Stimulated activated CD8-positive, alpha-beta memory T cell treated with anti-CD3 and anti-CD28 coated beads, Interleukin-15, amount 100 ng/mL, for 4 hours (primary cell): ENCODE measurements around the gene NR1I2.

Source experiments
- DNase-seq, 2 donors: peaks; one replicate each; pipeline ENCODE4 v3.0.0-alpha.2; 2020; ENCODE audit warnings: low read depth in 2 of 2

Gene NR1I2

DNA sequence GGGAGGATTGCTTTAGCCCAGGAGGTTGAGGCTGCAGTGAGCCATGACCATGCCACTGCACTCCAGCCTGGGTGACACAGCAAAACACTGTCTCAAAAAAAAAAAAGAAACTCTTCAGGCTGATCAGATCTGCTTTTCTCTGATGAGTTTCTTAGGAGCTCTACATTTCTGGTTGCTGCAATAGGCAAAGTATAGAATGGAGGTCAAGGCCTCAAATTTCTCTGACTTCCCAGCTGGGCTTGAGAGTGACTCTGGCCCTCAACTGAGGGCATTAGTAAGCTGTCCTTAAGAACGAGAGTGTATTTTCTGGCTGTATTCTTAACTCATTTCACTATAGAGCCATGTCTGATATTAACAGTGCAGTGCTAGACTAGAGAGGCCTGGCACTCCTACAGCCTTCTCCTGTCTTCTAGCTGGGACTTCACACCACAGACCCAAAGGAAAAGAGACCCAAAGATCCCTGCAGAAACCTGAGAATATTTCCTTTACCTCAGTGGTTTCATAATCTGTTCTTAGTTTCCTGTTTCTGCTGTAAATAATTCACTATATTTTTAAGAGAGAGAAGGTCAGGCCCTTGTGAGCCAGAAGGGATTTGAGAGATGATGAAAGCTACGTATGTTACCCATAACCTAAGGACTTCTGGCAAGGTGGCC lies 2.0 kb upstream of the NR1I2 start:
- no peak for DNase-seq

DNA sequence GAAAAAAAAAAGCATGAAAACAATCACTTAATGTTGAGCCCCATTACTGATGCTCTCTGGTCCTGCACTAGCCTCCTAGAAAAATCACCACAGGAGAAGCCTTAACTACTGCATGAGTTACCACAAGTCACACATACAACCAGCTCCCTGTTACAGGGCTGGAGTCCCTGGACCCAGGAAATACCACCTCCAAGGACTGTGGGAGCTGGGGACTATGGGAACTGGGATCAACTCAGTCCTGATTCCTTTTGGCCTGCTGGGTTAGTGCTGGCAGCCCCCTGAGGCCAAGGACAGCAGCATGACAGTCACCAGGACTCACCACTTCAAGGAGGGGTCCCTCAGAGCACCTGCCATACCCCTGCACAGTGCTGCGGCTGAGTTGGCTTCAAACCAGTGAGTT lies 559 bp downstream of the NR1I2 start:
- no peak for DNase-seq

DNA sequence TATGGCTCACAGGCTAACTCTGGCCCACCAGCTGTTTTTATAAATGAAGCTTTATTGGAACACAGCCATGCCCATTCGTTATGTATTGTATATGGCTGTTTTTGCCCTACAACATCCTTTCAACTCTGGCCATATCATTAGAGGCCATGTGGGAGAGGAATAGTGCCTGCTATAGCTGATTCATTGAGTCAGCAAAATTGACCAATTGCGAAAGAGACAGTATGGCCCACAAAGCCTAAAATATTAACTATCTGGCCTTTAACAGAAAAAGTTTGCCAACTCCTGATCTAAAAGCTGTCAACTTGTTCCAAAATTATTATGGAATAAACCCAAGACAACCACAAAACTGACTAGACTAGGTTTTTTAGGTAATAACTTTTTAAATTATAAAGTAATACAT lies 1.4 kb downstream of the NR1I2 start:
- no peak for DNase-seq

DNA sequence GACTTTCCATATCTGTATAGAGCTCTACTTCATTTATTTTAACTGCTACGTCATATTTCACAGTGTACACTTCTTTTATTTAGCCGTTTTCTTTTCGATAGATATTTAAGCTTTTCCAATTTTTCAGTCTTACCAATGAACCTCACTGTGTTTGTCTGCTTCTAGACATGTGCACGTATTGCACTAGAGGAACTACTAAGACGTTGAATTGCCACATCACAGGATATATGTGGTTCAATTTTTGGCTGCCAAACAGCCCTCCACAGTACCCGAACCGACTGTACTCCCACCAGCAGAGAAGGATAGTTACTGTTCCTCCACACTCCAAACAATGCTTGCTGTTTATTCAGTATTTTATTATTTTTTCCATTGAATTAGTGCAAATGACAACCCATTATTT lies 2.0 kb downstream of the NR1I2 start:
- DNase-seq = no peak

DNA sequence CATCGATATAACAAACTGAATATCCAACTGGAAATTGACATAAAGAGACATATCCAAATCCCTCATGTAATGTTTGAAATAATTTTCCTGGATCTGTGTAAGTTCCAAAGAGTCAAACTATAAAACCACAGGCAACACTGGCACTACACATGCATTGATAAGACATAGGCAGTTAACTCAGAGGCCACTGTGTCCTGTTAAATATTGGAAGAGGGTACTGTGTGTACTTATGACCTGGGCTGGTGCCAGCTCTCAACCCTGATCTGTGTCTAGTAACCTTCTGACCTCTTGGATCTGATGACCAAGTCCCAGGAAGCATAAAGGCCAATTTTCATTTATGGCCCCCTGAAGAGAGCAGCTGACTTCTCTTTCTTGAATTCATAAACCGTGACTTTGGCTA lies 4.5 kb downstream of the NR1I2 start:
- DNase-seq = no peak

DNA sequence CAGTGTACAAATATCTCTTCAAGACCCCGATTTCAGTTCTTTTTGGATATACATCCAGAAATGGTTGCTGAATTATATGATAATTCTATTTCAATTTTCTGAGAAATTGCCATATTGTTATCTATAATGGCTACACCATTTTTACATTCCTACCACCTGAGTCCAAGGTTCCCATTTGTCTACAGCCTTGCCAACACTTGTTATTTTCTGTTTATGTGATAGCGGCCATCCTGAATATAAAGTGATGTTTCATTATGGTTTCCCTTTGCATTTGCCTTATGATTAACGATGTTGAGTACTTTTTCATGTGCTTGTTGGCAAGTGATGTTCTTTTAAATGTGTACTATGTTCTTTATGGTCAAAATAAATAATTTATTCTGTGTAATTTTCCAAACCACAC lies 8.5 kb downstream of the NR1I2 start:
- no peak for DNase-seq

DNA sequence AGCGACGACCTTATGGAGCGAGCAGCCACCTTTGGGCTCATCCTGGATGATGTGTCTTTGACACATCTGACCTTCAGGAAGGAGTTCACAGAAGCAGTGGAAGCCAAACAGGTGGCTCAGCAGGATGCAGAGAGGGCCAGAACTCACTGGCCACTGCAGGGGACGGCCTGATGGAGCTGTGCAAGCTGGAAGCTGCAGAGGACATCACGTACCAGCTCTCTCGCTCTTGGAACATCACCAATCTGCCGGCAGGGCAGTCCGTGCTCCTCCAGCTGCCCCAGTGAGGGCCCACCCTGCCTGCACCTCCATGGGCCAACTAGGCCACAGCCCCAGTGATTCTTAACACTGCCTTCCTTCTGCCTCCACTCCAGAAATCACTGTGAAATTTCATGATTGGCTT lies 10.4 kb downstream of the NR1I2 start:
- no peak for DNase-seq

DNA sequence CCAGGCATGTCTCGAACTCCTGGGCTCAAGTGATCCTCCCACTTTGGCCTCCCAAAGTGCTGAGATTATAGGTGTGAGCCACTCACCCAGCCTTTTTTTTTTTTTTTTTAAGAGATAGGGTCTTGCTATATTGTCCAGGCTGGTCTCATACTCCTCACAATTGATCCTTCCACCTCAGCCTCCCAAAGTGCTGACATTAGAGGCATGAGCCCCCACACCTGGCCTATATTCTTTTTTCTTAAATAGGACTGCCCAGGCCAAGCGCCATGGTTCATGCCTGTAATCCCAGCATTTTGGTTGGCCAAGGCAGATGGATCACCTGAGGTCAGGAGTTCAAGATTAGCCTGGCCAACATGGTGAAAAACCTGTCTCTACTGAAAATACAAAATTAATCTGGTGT lies 12.5 kb downstream of the NR1I2 start:
- DNase-seq = no peak

DNA sequence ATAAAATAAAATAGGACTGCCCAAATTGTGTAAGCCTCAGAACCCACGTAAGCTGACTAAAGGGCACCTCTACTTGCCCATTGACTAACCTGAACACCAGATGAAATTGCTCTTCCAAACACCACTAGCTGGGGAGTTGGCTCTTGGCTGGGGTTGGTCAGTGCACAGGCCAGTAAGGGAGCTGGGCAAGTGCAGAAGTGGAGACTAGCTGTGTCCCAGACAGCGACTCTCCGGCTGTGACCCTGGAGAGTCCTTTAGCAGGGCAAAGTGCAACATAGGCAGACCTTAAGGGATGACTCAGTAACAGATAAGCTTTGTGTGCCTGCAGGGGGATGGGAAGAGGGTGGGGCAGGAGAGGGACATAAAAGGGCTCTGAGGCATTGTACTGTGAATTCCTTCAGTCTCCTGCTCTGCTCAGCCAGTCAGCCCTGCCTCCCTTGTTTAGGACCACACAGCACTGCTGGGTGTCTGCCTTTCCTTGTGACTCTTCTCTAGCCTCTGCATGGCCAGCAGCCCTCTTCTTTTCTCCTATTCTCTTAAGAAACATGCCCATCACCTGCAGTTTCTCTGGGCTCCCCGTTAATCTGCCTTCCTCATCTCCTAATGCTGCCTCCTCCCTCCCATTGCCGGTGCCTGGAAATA lies 13.2 kb downstream of the NR1I2 start:
- no peak for DNase-seq

DNA sequence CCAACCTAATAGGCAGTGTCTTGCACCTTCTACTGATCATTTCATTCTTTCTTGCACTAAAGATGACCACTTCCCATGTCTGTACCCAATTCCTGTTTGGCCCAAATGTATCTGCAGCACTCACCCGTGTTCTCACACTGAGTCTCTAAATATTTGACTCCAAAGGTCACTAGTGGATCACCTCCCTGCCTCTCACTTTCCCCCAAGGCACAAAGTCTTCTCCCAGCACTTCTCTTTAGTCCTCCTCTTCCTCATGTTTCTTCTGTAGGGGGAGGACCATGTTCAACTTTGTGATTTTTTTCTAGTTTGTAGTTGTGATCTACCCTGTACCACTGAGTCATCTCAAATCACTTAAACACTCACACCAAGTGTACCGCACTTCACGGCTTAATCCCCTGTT lies 13.9 kb downstream of the NR1I2 start:
- DNase-seq = no peak

DNA sequence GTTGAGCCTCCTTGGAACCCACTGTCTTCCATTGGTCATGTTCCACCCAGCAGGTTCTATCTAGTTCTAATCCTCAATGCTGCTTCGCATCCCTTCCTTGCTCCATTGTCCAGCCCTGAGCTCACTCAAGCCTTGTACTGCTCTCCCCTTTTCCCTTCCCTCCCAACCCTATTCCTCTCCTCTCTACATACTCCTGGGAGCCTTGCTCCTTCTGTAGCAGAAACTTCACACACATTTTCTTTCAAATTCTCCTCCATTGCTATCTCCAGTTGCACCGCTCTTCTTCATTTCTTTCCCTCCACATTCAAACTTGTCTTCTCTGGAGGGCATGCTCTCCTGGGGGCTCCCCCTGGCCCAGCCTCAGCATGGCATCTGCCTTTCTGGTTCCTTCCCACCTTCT lies 14.5 kb downstream of the NR1I2 start:
- no peak for DNase-seq

DNA sequence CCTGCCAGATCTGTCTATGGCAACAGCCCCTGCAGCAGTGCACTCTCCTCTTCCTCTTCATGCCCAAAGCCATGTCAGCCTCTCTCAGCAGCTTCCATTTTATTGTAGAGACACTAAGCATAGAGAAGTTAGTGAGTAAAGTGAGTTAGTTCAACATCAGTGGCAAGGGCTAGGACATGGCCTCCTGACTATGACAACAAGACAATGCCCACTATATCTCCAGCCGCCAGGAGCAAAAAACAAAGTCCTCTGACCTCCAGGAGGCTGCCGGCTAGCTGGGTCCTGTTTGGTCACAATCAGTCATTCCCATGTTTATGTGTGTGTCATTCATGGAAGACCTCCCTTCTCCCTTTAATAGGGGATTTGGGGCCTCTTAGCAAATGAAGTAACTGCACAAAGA lies 14.9 kb downstream of the NR1I2 start:
- no peak for DNase-seq

DNA sequence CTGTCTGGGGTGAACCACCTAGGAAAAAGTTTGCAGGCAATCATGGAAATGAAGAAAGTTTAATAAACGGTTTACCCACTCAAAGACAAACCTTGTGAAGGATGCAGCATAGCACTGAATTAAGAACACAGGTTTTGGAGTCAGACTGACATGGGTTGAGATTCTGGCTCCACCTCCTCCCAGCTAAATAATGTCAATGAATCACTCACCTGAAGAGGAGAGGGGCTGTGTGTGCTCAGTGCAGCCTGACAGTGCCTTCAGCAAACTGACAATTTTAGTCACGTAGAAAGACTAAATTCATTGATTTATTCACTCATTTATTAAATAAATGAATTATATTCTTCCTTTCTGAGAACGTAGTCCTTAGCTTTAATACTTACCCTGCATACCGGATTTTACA lies 18.9 kb downstream of the NR1I2 start:
- no peak for DNase-seq

DNA sequence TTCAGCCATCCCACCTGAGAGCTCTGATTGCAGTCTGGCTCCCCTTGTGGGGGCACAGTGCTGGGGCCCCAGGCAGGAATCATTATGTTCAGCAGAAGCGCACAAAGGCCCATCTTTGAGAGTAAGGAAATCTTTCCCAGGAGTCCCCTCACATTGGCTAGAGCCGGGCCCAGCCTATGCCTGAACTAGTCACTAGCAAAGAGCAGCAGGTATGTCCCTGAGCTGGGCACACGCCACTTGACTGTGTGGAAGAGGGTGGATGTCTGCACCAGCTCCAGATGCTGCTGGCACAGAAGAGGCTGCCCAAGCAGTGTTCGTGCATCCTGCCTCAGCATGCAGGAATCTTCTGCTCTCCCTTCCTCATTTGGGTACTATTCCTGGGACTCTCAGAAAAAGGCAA lies 26.3 kb downstream of the NR1I2 start:
- no peak for DNase-seq

DNA sequence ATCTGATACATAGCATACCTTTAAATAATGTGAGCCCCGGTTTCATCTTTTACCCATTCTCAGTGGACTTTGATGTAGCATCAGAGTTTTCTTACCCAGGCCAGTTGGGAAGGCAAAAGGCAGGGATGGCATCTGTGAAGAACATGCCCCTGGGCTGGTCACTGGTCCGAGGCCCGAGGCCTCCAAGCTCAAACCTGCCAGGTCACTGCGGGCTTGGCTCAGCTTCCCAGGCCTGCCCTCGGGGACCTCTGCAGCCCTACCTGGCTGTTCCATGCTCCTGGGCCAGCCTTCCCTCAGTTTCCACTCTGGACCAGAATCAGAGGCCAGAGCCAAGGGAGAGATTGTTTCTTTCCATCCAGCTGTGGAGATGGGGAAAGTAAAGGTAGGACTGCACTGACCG lies 26.9 kb downstream of the NR1I2 start:
- no peak for DNase-seq

DNA sequence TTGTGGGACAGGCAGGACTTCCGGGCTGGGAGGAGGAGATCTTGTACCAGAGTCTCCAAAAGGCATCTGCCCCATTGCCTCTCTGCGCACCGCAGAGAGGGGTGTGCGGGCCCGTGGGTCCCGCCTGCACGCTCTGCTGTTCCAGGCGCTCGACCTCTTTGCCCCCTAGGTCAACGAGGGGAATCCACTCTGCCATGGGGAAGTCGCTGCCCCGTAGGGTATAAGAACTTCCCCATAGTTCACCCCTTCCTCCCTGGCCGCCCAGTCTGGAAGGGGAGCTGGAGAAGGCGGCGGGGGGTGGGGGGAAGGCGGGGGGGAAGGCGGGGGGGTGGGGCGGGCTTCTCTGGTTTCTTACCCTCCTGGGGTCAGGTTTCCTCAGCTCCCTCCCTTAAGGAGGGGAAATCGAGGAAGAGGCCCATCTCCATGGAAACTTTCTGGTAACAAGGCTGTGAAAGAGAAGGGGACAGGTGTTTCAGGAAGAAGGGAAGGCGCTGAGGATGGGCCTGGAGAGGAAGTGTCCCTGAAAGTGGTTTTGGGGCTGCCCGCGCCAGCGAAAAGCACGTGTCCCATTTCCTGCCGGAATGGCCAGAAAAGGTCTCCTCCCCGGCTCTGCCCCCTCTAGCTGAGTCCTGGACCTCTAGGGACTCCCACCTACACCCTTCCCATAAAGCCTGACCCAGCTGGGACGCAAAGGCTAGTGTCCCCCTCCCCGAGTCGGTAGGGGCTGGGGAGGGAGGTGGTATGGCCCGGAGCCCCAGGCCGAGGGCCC lies 27.5 kb downstream of the NR1I2 start:
- no peak for DNase-seq

DNA sequence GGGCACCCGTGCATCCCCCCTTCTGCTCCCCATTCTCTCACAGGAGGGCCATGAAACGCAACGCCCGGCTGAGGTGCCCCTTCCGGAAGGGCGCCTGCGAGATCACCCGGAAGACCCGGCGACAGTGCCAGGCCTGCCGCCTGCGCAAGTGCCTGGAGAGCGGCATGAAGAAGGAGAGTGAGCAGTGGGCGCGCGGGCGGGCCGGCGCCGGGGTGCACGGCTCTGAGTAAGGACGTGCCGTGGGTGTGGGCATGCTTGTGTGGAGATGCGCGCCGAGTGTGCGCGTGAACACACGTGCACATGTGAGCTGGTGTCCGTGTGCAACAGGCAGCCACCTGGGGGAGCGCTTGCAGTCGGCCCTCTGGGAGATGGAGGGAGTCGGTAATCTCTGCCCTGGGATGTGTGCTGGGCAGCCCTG lies 28.1 kb downstream of the NR1I2 start:
- peak; percentile 36 to 42 for DNase-seq

DNA sequence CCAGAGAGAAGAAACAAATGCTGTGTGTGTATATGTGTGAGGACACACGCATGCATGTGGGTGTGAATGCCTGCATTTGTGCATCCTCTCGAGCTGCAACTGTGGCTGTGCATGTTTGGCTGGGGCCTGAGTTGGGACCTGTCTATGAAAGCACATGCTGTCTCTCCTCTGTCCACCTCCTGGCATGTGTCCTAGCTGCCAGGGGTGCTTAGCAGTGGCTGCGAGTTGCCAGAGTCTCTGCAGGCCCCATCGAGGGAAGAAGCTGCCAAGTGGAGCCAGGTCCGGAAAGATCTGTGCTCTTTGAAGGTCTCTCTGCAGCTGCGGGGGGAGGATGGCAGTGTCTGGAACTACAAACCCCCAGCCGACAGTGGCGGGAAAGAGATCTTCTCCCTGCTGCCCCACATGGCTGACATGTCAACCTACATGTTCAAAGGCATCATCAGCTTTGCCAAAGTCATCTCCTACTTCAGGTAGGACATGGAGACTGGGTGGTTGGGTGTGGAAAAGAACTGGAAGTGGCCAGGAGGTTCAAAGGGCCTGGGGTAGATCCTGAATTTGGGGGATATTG lies 30.7 kb downstream of the NR1I2 start:
- DNase-seq = no peak

DNA sequence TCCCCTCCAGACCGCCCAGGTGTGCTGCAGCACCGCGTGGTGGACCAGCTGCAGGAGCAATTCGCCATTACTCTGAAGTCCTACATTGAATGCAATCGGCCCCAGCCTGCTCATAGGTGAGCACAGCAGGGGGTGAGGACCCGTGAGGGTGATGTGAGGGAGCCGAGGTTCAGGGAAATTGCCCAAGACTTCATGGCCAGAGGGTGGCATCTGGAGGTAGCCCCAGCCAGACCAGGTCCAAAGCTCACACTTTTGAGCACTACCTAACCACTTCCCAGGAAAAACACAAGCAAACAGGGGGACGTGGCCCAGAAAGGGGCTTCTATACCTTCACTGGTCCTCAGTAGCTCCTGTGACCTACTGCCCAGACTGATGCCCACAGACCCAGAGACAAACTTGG lies 33.8 kb downstream of the NR1I2 start:
- no peak for DNase-seq

DNA sequence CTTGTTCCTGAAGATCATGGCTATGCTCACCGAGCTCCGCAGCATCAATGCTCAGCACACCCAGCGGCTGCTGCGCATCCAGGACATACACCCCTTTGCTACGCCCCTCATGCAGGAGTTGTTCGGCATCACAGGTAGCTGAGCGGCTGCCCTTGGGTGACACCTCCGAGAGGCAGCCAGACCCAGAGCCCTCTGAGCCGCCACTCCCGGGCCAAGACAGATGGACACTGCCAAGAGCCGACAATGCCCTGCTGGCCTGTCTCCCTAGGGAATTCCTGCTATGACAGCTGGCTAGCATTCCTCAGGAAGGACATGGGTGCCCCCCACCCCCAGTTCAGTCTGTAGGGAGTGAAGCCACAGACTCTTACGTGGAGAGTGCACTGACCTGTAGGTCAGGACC lies 35.2 kb downstream of the NR1I2 start:
- no peak for DNase-seq

DNA sequence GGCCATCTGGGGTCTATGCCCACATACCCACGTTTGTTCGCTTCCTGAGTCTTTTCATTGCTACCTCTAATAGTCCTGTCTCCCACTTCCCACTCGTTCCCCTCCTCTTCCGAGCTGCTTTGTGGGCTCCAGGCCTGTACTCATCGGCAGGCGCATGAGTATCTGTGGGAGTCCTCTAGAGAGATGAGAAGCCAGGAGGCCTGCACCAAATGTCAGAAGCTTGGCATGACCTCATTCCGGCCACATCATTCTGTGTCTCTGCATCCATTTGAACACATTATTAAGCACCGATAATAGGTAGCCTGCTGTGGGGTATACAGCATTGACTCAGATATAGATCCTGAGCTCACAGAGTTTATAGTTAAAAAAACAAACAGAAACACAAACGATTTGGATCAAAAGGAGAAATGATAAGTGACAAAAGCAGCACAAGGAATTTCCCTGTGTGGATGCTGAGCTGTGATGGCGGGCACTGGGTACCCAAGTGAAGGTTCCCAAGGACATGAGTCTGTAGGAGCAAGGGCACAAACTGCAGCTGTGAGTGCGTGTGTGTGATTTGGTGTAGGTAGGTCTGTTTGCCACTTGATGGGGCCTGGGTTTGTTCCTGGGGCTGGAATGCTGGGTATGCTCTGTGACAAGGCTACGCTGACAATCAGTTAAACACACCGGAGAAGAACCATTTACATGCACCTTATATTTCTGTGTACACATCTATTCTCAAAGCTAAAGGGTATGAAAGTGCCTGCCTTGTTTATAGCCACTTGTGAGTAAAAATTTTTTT lies 35.9 kb downstream of the NR1I2 start:
- DNase-seq = no peak

DNA sequence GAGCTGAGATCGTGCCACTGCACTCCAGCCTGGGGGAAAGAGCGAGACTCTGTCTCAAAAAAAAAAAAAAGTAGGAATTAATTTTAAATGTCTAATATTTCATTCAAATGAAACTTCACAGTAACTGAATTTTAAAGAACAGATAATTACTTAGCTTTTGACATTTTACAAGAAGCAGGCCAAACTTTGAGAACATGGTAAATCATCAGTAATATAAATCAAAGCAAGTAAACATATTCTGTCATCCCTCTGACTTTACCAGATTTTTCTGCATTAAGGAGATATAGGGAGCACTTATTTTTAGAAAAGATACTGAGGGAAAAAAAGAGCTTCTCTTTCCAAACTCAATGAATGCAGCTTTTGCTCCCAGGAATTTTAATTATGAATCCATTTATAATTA lies 37.0 kb downstream of the NR1I2 start:
- DNase-seq = no peak
